Endothelial cell of umbilical vein (primary cell): ENCODE measurements around the gene HDHD5. TPM values are rescaled to one million over a fixed set of nuclear protein-coding genes. Genes with fewer than 3 reads are reported as not detected.

ENCODE experiments used
- BruUV-seq: library from RNA; stranded (reverse); fragments of 400-500 nt; replicated peaks from 2 replicates; lab custom pipeline; 2021; lab: Mats Ljungman, UMichigan
- CTCF ChIA-PET: fragments of 300-600, 350-600 bp; sonication (Branson Sonifier 250); formaldehyde crosslinking; loops from one replicate; lab custom pipeline; 2021; ENCODE audit warnings: antibody characterized with exemption, inconsistent platforms; lab: Charles Lee
- POLR2A ChIA-PET: fragments of 300-600, 350-600 bp; sonication (Branson Sonifier 250); formaldehyde crosslinking; loops from one replicate; lab custom pipeline; 2021; ENCODE audit warnings: antibody characterized with exemption, inconsistent platforms; lab: Charles Lee
- DNase-seq: peaks from one replicate; pipeline ENCODE4 v3.0.0-alpha.2; 2011; ENCODE audit warnings: low read depth, low spot score
- FAIRE-seq: peaks from 2 replicates; lab custom pipeline; 2011; peaks lifted over from hg19 to GRCh38; lab: Jason Lieb, UNC
- H2AFZ ChIP-seq: 2 replicates; pipeline ENCODE4 v1.6.0; 2012; ENCODE audit warnings: low read depth, low read length, control low read depth, inconsistent platforms
- H3K27ac ChIP-seq: 2 replicates; pipeline ENCODE4 v1.5.1; 2011; ENCODE audit warnings: low read depth, mild to moderate bottlenecking, control low read depth, low read length, moderate library complexity; ENCODE audit not compliant: insufficient read depth
- H3K27me3 ChIP-seq, 2 experiments: 2 replicates each; pipeline versions ENCODE4 v1.6.0 to v1.6.1; 2011; ENCODE audit warnings: low read length in 2 of 2, mixed read lengths in 1 of 2; ENCODE audit not compliant: control insufficient read depth in 2 of 2, insufficient read depth in 2 of 2
- H3K36me3 ChIP-seq, 2 experiments: 2 replicates in 1 of 2; 3 replicates in 1 of 2; pipeline ENCODE4 v1.5.1; 2011; ENCODE audit warnings: low read length in 2 of 2, mild to moderate bottlenecking in 1 of 2, moderate library complexity in 1 of 2; ENCODE audit not compliant: control insufficient read depth in 2 of 2, insufficient read depth in 2 of 2; ENCODE audit errors: extremely low read depth in 1 of 2
- H3K4me1 ChIP-seq: 3 replicates; pipeline ENCODE4 v1.5.1; 2011; ENCODE audit warnings: mild to moderate bottlenecking, low read length; ENCODE audit not compliant: control insufficient read depth, insufficient read depth; ENCODE audit errors: extremely low read depth
- H3K4me2 ChIP-seq: 2 replicates; pipeline ENCODE4 v1.6.1; 2011; ENCODE audit warnings: low read length, control low read depth, mixed read lengths; ENCODE audit not compliant: insufficient read depth
- H3K4me3 ChIP-seq, 3 experiments: fragments of 200-600 bp in 1 of 3; sonication (generic), shearing (Covaris generic) in 1 of 3; replicated peaks in 1 of 3; 2 replicates each; pipeline ENCODE4 v1.5.1; 2011 to 2016; ENCODE audit warnings: control low read depth in 3 of 3, low read length in 3 of 3, mild to moderate bottlenecking in 2 of 3, inconsistent platforms in 1 of 3, low read depth in 1 of 3, moderate library complexity in 1 of 3; ENCODE audit not compliant: insufficient read depth in 1 of 3
- H3K79me2 ChIP-seq: 2 replicates; pipeline ENCODE4 v1.6.0; 2012; ENCODE audit warnings: low read length, inconsistent platforms; ENCODE audit not compliant: control insufficient read depth, insufficient read depth
- H3K9ac ChIP-seq: replicated peaks from 2 replicates; pipeline ENCODE3; 2011; ENCODE audit warnings: low read length, control low read depth; ENCODE audit not compliant: insufficient read depth; ENCODE audit errors: extremely low read depth
- H3K9me1 ChIP-seq: replicated peaks from 3 replicates; pipeline ENCODE4 v1.6.0; 2011; ENCODE audit warnings: mild to moderate bottlenecking, low read length; ENCODE audit not compliant: control insufficient read depth, insufficient read depth; ENCODE audit errors: extremely low read depth
- H3K9me3 ChIP-seq: replicated peaks from 2 replicates; pipeline ENCODE4 v1.5.1; 2012; ENCODE audit warnings: low read length, inconsistent platforms; ENCODE audit not compliant: control insufficient read depth, insufficient read depth
- H4K20me1 ChIP-seq: replicated peaks from 2 replicates; pipeline ENCODE3; 2011; ENCODE audit warnings: mild to moderate bottlenecking, low read length; ENCODE audit not compliant: control insufficient read depth, insufficient read depth; ENCODE audit errors: extremely low read depth
- EZH2 ChIP-seq: IDR thresholded peaks from 2 replicates; pipeline ENCODE4 v1.6.1; 2012; ENCODE audit warnings: borderline replicate concordance, low read depth, mild to moderate bottlenecking, moderate library complexity, low read length, inconsistent platforms; ENCODE audit not compliant: severe bottlenecking
- FOS ChIP-seq: IDR thresholded peaks from 2 replicates; pipeline ENCODE4 v1.6.1; 2011; ENCODE audit warnings: mild to moderate bottlenecking, low read length, moderate library complexity, borderline replicate concordance; ENCODE audit not compliant: insufficient read depth
- GATA2 ChIP-seq: IDR thresholded peaks from 2 replicates; pipeline ENCODE4 v1.7.0; 2011; ENCODE audit warnings: low read depth, mild to moderate bottlenecking, moderate library complexity, mixed read lengths, low read length; ENCODE audit not compliant: insufficient read length, insufficient read depth
- MYC ChIP-seq: IDR thresholded peaks from one replicate; pipeline ENCODE4 v1.6.1; 2011; ENCODE audit warnings: mild to moderate bottlenecking, low read depth, low read length
- POLR2A ChIP-seq: IDR thresholded peaks from 2 replicates; pipeline ENCODE4 v1.6.1; 2012; ENCODE audit warnings: low read depth, mild to moderate bottlenecking, control low read depth, low read length
- POLR2AphosphoS5 ChIP-seq: IDR thresholded peaks from 2 replicates; pipeline ENCODE4 v1.6.1; 2012; ENCODE audit warnings: low read depth, mild to moderate bottlenecking, control low read depth, low read length, moderate library complexity; ENCODE audit not compliant: insufficient read depth
- dilution Hi-C: fragments of 300-500 bp; cut with MboI; formaldehyde crosslinking; loops from one replicate; pipeline ENCODE4 v1.15.0; 2019; ENCODE audit warnings: low sequenced_read_pairs; ENCODE audit not compliant: extremely low pct_ligation_motif_present
- intact Hi-C: fragments of 100-400 bp; cut with micrococcal nuclease; formaldehyde crosslinking; loops from one replicate; pipeline ENCODE4 v1.10.0; 2022
- polyA plus RNA-seq, 4 experiments: library from polyadenylated mRNA; depleted of rRNA in 3 of 4; stranded (reverse) in 3 of 4; unstranded in 1 of 4; fragments of >200 nt; gene quantifications; 2 replicates each; pipeline versions ENCODE4 v1.2.1 to v1.2.3, GENCODE V29; 2011 to 2012; ENCODE audit warnings: missing spikeins in 1 of 4
- total RNA-seq: library from RNA; stranded (reverse); gene quantifications from 2 replicates; pipeline ENCODE4 v1.2.3, GENCODE V29; 2021

Gene HDHD5
- total and polyA plus RNA-seq, 2 donors (not counting 3 experiments of a cell fraction or from before 2014, with no cell fraction given), result 28.1 to 54.1 TPM

DNA sequence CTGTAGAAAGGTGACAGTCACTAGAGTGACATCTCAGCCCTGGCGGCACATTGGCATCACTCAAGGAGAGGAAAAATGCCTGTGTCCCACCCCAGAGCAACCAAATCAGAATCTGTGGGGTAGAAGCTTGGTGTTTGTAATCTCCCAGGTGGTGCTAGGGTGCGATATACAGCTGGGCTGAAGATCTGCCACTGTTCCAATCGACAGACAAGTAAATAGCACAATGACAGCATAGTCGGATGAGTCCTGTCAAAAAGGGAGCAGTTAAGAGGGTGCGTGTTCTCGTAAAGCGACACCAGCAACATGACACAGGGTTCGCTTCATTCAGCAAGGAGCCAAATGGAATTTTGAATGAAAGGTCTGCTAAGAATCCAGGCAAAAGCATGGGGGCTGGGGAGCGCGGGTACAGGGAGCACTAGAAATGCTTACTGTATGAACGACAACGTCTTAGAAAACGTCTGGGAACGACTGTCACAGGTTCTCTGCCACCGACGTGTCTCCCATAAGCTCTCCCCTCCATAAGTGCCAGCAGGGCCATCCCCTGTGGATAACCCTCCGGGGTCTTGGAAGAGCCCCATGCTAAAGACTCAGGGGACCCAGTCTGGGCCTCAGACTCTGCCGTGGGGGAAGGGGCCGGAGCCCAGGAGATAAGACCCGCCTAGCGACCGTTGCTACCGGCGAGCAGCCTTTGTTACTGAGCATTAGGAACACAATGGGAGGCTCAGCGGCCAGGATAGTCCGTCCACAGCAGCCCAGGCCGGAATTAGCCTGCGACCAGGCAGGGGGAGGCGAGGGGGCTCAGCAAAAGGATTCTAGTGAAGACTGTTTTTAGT is 39.3 kb upstream of the HDHD5 start:
- Histone ChIP-seq H3K4me1 (peaks cover 13% of the 10 kb centered on the region), H3K4me3 (peak overlapping the region; percentile 2 to 68 (median 48)), H3K27ac (peak overlapping the region; percentile 55), H4K20me1 (no peaks in the 10 kb centered on the region), H3K36me3 (no peaks in the 10 kb centered on the region), H3K79me2 (no peaks in the 10 kb centered on the region), H3K4me2 (peak overlapping the region; percentile 82), H2AFZ (peak overlapping the region; percentile 98), H3K27me3 (peaks cover 2 to 3% of the 10 kb centered on the region in 2 experiments), H3K9me1 (no peaks in the 10 kb centered on the region), H3K9ac (peak overlapping the region; percentile 79), H3K9me3 (no peaks in the 10 kb centered on the region)
- no peak for DNase-seq
- intact Hi-C loops, result no loop called here
- TF ChIP-seq POLR2AphosphoS5 (no peak), FOS (no peak), MYC (no peak), EZH2 (no peak), POLR2A (no peak)
- ChIA-PET CTCF (interaction anchor here (1.6 to 6.7 kb wide), 3 partner anchors 26 to 303 kb away, joined by 8 to 48 read pairs (median 12); no protein-coding TSS in a partner anchor), POLR2A (no interaction called here)
- BruUV-seq, result no TSS peak
- dilution Hi-C loops, result no loop called here
- peak; percentile 76 for FAIRE-seq

DNA sequence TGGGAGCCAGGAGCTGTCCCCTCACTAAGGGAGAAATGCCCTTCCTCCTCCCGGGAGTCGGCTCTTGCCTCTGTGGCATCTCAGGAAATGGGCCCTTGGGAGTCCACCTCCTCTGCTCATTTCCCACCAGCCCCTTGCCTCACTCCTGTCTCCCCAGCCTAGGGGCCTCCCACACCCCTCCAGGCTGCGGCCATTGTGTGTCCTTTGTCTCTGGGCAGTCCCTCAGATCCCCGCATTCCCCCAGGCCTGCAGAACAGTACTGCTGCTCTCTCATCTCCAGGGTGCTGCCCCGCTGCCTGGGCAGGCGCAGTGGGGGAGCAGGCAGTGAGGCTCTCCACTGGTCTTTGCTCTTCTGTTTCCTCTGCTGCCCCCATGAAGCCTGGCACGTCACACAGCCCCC is 35.1 kb upstream of the HDHD5 start:
- no peak overlapping the region for H3K4me3 ChIP-seq
- H3K4me1 ChIP-seq, result peaks cover 9% of the 10 kb centered on the region
- no peak overlapping the region for H3K9ac ChIP-seq
- H3K9me3 ChIP-seq, result no peaks in the 10 kb centered on the region
- intact Hi-C loops (no loop called here), dilution Hi-C loops (no loop called here)
- DNase-seq (no peak), FAIRE-seq (no peak)
- no peaks in the 10 kb centered on the region for H3K27me3 ChIP-seq
- no peaks in the 10 kb centered on the region for H3K36me3 ChIP-seq
- H2AFZ ChIP-seq, result no peak overlapping the region
- CTCF ChIA-PET, result interaction anchor here (0.9 to 1.9 kb wide), 3 partner anchors 11 to 308 kb away, joined by 4 to 6 read pairs (median 4); no protein-coding TSS in a partner anchor
- H3K79me2 ChIP-seq, result no peaks in the 10 kb centered on the region
- POLR2A ChIA-PET, result no interaction called here
- no peak overlapping the region for H3K27ac ChIP-seq
- no peaks in the 10 kb centered on the region for H4K20me1 ChIP-seq
- no peak overlapping the region for H3K4me2 ChIP-seq
- no TSS peak for BruUV-seq
- TF ChIP-seq GATA2 (no peak), MYC (no peak)
- H3K9me1 ChIP-seq, result no peaks in the 10 kb centered on the region
